Thoracic aorta (tissue), 2 donors: ENCODE results near the gene TCHH. TPM values are rescaled to one million over a fixed set of nuclear protein-coding genes. Genes with fewer than 3 reads are reported as not detected.
"Not testable (repeated sequence)": the region's sequence is repeated elsewhere in the genome, so short reads cannot be mapped to it uniquely, and the experiment has no call there.

Experiments used
- ATAC-seq: fragments of 150-250 bp; one replicate; pipeline ENCODE4 v1.8.0; 2017; ENCODE audit warnings: low read depth; ENCODE audit not compliant: insufficient number of reproducible peaks, low FRiP score
- DNase-seq: peaks from one replicate; pipeline ENCODE4 v3.0.0-alpha.2; 2020; ENCODE audit warnings: low spot score
- H3K27ac ChIP-seq, 2 donors: fragments of 200-600 bp; sonication (generic); 1 replicate in 1 of 2; 2 replicates in 1 of 2; pipeline ENCODE4 v1.5.1; 2016; ENCODE audit warnings: mild to moderate bottlenecking in 2 of 2, moderate library complexity in 2 of 2
- H3K27me3 ChIP-seq: fragments of 200-600 bp; sonication (generic); replicated peaks from 2 replicates; pipeline ENCODE4 v1.6.0; 2016; ENCODE audit warnings: mild to moderate bottlenecking; ENCODE audit not compliant: insufficient read depth
- H3K36me3 ChIP-seq: fragments of 200-600 bp; sonication (generic); one replicate; pipeline ENCODE4 v1.5.1; 2016
- H3K4me1 ChIP-seq, 2 donors: fragments of 200-600 bp; sonication (generic); 1 replicate in 1 of 2; 2 replicates in 1 of 2; pipeline versions ENCODE4 v1.5.1 to v1.6.0; 2016; ENCODE audit warnings: low read depth in 2 of 2, mild to moderate bottlenecking in 1 of 2; ENCODE audit not compliant: control insufficient read depth in 1 of 2
- H3K4me3 ChIP-seq: fragments of 200-600 bp; sonication (generic); 2 replicates; pipeline ENCODE4 v1.5.1; 2016; ENCODE audit warnings: mild to moderate bottlenecking
- H3K9me3 ChIP-seq: fragments of 200-600 bp; sonication (generic); 2 replicates; pipeline ENCODE4 v1.5.1; 2016
- CTCF ChIP-seq: fragments of 200-600 bp; sonication (generic); IDR thresholded peaks from one replicate; pipeline ENCODE4 v1.5.1; 2019; ENCODE audit warnings: antibody characterized with exemption
- total RNA-seq, 2 donors: library from RNA; depleted of rRNA; stranded (reverse); fragments of >200 nt; gene quantifications; one replicate each; pipeline versions ENCODE4 v1.1.0 to v1.2.3, GENCODE V29; 2016

The TCHH gene
- total RNA-seq, 2 donors from 2014 or later = 0.41 to 0.49 TPM

GRCh38 chr1:152089014-152089674, 26.1 kb downstream of the TCHH start, which contains the start of gene TCHHL1:
TCHHL1 (minus strand) TSS chr1:152089064; CDS start chr1:152088143, 921 bp downstream.
- H3K27me3 ChIP-seq = no peaks in the 10 kb centered on the region
- H3K9me3 ChIP-seq = peaks cover 11% of the 10 kb centered on the region
- H3K36me3 ChIP-seq = no peaks in the 10 kb centered on the region
- ATAC-seq (no peak), DNase-seq (no peak)
- H3K27ac ChIP-seq = no peak within 1 kb of the TSS
- H3K4me1 ChIP-seq = no peaks in the 10 kb centered on the region
- TF ChIP-seq CTCF = no peak
- H3K4me3 ChIP-seq = no peak within 1 kb of the TSS

GRCh38 chr1:152086760-152087159, 28.5 kb downstream of the TCHH start:
- Histone ChIP-seq H3K27me3 (no peaks in the 10 kb centered on the region), H3K4me1 (no peaks in the 10 kb centered on the region), H3K36me3 (no peaks in the 10 kb centered on the region), H3K4me3 (no peak overlapping the region), H3K27ac (no peak overlapping the region), H3K9me3 (no peaks in the 10 kb centered on the region)
- DNase-seq (no peak), ATAC-seq (no peak)
- no peak for TF ChIP-seq CTCF

GRCh38 chr1:152084853-152085252, 30.4 kb downstream of the TCHH start:
- H3K27me3 ChIP-seq = no peaks in the 10 kb centered on the region
- no peak for DNase-seq
- no peaks in the 10 kb centered on the region for H3K9me3 ChIP-seq
- no peaks in the 10 kb centered on the region for H3K4me1 ChIP-seq
- TF ChIP-seq CTCF = no peak
- no peak overlapping the region for H3K27ac ChIP-seq
- no peaks in the 10 kb centered on the region for H3K36me3 ChIP-seq
- H3K4me3 ChIP-seq = no peak overlapping the region
- ATAC-seq = no peak

GRCh38 chr1:152081026-152081425, 34.2 kb downstream of the TCHH start:
- not testable (repeated sequence) for H3K27me3 ChIP-seq, DNase-seq, H3K9me3 ChIP-seq, H3K4me1 ChIP-seq, ATAC-seq, H3K27ac ChIP-seq, H3K4me3 ChIP-seq, H3K36me3 ChIP-seq

GRCh38 chr1:152080494-152080893, 34.8 kb downstream of the TCHH start:
- not testable (repeated sequence) for DNase-seq, ATAC-seq, H3K36me3 ChIP-seq, H3K4me3 ChIP-seq, H3K4me1 ChIP-seq, H3K9me3 ChIP-seq, H3K27me3 ChIP-seq, H3K27ac ChIP-seq

GRCh38 chr1:152078831-152079441, 36.3 kb downstream of the TCHH start:
- Histone ChIP-seq H3K4me3 (no peak overlapping the region), H3K27ac (no peak overlapping the region), H3K4me1 (no peaks in the 10 kb centered on the region), H3K9me3 (no peaks in the 10 kb centered on the region), H3K36me3 (no peaks in the 10 kb centered on the region), H3K27me3 (no peaks in the 10 kb centered on the region)
- DNase-seq (no peak), ATAC-seq (no peak)
- TF ChIP-seq CTCF = no peak
